ENCODE measurements around the gene ASB18. TPM values are rescaled to one million over a fixed set of nuclear protein-coding genes. Genes with fewer than 3 reads are reported as not detected.
"Not testable (repeated sequence)": the region's sequence is repeated elsewhere in the genome, so short reads cannot be mapped to it uniquely, and the experiment has no call there.

ASB18 gene
- total RNA-seq, 1 donor from 2014 or later = not detected

DNA sequence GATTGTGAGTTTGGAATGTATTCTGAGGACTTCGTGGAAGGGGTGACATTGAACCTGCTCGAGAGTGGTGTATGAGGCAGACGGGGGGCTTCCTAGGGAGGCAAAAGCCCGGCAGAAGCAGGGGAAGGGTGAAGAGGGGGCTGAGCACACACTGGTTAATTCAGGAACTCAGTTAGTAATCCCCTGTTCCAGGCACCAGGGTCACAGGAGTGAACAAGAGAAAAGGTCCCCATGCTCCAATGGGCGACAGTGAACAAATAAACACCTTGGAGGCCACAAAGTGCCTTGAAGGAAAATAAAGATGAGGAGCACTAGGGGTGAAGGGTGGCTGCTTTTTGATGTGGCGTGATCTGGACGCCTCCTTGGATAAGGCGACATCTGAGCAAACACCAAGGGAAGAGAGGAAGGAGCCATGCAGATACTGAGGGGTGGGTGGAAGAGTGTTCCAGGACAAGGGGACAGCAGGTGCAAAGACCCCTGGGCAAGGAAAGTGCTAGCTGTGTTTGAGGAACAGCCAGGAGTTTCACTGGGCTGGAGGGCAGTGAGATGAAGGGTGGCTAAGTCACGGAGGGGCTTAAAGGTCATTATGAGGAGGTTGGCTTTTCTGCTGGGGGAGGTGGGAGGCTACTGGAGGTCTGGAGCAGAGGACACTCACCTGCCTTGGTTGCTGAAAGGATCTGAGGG is 26.7 kb upstream of the ASB18 start:
- DNase-seq (no peak), ATAC-seq (no peak)
- Histone ChIP-seq H3K9me3 (no peaks in the 10 kb centered on the region), H3K36me3 (no peaks in the 10 kb centered on the region), H3K27me3 (no peaks in the 10 kb centered on the region), H3K27ac (no peak overlapping the region), H3K4me3 (no peak overlapping the region), H3K4me1 (no peaks in the 10 kb centered on the region)
- TF ChIP-seq, protein P1, sequence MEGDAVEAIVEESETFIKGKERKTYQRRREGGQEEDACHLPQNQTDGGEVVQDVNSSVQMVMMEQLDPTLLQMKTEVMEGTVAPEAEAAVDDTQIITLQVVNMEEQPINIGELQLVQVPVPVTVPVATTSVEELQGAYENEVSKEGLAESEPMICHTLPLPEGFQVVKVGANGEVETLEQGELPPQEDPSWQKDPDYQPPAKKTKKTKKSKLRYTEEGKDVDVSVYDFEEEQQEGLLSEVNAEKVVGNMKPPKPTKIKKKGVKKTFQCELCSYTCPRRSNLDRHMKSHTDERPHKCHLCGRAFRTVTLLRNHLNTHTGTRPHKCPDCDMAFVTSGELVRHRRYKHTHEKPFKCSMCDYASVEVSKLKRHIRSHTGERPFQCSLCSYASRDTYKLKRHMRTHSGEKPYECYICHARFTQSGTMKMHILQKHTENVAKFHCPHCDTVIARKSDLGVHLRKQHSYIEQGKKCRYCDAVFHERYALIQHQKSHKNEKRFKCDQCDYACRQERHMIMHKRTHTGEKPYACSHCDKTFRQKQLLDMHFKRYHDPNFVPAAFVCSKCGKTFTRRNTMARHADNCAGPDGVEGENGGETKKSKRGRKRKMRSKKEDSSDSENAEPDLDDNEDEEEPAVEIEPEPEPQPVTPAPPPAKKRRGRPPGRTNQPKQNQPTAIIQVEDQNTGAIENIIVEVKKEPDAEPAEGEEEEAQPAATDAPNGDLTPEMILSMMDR (IDR thresholded peaks at IDR 0.05) = no peak
- intact Hi-C loops (cut with DNase I) = no loop called here

DNA sequence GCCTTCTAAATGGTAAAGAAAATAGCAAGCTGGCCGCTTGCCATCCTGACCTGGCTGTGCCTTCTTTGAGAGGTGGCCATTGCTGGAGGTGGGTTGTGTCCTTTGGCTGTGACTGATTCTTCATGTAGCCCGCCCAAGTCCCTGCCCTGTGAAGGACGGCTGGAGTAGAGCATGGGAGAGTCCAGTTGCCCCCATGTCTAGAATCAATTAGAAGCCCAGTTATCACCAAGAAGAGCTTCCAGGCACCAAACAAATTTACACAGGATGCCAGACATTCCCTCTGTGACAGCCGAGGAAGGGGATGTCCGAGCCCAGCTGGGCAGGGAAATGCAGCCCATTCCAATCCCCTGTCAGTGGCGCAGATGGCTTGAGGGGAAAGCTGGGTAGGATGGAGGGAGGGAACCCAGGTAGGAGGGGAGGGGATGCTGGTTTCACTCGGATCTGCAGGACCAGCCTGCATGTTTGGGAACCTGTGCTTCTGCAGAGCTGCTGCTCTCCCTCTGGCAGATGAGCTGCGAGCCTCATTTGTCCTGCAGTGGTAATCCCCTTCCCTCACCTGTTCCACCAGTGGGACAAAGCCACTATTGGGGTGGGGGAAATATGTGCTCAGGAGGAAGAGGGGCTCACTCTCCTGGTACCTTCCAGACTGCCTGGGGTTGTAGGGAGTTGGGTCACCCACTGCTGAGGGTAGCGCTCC is 25.7 kb upstream of the ASB18 start:
- H3K9me3 ChIP-seq = no peaks in the 10 kb centered on the region
- no peaks in the 10 kb centered on the region for H3K27me3 ChIP-seq
- DNase-seq = no peak
- H3K36me3 ChIP-seq = no peaks in the 10 kb centered on the region
- H3K4me1 ChIP-seq = no peaks in the 10 kb centered on the region
- H3K27ac ChIP-seq = no peak overlapping the region
- ATAC-seq = no peak
- TF ChIP-seq, protein P1 (IDR thresholded peaks at IDR 0.05) = no peak
- H3K4me3 ChIP-seq = no peak overlapping the region
- intact Hi-C loops (cut with DNase I) = no loop called here

DNA sequence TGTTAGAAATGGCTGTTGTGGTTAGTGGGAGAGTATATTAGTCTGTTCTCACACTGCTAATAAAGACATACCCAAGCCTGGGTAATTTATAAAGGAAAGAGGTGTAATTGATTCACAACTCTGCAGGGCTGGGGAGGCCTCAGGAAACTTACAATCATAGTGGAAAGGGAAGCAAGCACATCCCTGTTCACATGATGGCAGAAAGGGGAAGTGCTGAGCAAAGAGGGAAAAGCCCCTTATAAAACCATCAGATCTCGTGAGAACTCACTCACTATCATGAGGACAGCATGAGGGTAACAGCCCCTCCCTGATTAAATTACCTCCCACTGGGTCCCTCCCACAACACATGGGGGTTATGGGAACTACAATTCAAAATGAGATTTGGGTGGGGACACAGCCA is 24.2 kb upstream of the ASB18 start:
- intact Hi-C loops (cut with DNase I); H3K27ac ChIP-seq; H3K36me3 ChIP-seq; H3K27me3 ChIP-seq; DNase-seq; ATAC-seq; H3K4me1 ChIP-seq; H3K9me3 ChIP-seq; H3K4me3 ChIP-seq: not testable (repeated sequence)

DNA sequence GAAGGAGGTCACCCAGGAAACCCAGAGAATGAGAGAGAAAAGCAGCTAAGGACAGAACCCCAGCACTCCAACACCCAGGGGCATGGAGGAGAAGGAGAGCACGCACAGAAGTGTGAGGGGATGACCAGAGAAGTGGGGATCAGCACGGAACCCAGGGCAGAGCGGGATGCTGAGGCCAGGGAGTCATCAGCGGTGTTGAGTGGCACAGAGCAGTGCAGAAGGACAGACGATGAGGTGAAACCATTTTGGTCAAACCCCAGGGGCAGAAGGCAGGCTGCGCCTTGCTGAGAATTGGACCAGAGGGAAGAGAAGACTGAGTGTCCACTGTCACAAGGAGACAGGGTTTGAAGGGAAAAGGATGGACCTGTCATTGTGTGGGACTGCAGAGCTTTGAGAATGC is 23.4 kb upstream of the ASB18 start:
- TF ChIP-seq, protein P1 (IDR thresholded peaks at IDR 0.05) = no peak
- Histone ChIP-seq H3K9me3 (no peaks in the 10 kb centered on the region), H3K27ac (no peak overlapping the region), H3K36me3 (no peaks in the 10 kb centered on the region), H3K4me3 (no peak overlapping the region), H3K4me1 (no peaks in the 10 kb centered on the region), H3K27me3 (no peaks in the 10 kb centered on the region)
- intact Hi-C loops (cut with DNase I) = no loop called here
- ATAC-seq = no peak
- no peak for DNase-seq

DNA sequence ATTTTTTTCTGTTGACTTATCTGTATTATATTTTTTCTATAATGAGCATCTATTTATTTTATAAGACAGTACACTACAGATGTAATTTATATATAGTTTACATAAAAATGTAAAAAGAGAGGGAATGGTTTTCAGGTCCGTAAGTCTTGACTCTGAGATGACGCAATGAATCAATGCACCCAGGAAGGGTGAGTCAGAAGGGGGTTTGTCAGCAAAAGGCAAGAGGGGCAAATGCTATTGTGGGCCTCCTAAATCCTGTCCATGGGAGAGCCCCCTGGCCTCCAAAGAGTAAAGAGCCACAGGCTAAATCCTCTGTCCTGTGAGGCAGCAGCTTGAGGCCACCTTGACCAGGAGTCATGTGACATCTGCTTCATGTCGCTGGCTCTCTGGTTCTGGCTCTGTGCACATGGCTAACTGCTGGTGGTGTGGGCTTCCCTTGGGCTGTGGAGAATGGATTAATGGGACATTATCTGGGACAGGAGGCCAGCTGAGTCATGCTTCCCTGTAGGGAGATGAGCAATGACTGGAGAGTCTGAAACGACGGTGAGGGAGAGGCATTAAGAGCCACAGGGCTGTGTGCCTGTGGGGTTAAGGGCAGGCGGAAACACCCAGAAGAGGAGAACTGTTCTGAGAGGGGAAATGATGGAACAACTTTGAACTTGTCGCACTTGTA is 22.8 kb upstream of the ASB18 start:
- H3K4me1 ChIP-seq = no peaks in the 10 kb centered on the region
- intact Hi-C loops (cut with DNase I) = no loop called here
- DNase-seq (no peak), ATAC-seq (no peak)
- no peaks in the 10 kb centered on the region for H3K36me3 ChIP-seq
- TF ChIP-seq, protein P1 (IDR thresholded peaks at IDR 0.05) = no peak
- no peak overlapping the region for H3K27ac ChIP-seq
- no peak overlapping the region for H3K4me3 ChIP-seq
- H3K27me3 ChIP-seq = no peaks in the 10 kb centered on the region
- H3K9me3 ChIP-seq = no peaks in the 10 kb centered on the region

- DNase-seq (no peak), ATAC-seq (no peak)
- no peaks in the 10 kb centered on the region for H3K27me3 ChIP-seq
Measured at GRCh38 chr2:236284208-236284607, 20.0 kb upstream of the ASB18 start.

More at GRCh38 chr2:236284208-236284607, 20.0 kb upstream of the ASB18 start:
- Histone ChIP-seq H3K9me3 (peaks cover 6% of the 10 kb centered on the region), H3K4me3 (no peak overlapping the region), H3K27ac (no peak overlapping the region), H3K36me3 (no peaks in the 10 kb centered on the region), H3K4me1 (no peaks in the 10 kb centered on the region)
- TF ChIP-seq, protein P1 (IDR thresholded peaks at IDR 0.05) = no peak
- intact Hi-C loops (cut with DNase I) = no loop called here
